GM21717 (cell line): Measurements from ENCODE around the gene SLC22A3.
"Not testable (repeated sequence)": the region's sequence is repeated elsewhere in the genome, so short reads cannot be mapped to it uniquely, and the experiment has no call there.

Experiments
- ATAC-seq: cut with Tn5 transposase; IDR thresholded peaks from one replicate; pipeline ENCODE4 v1.9.1; 2021; ENCODE audit warnings: mild to moderate bottlenecking, moderate library complexity; ENCODE audit not compliant: unreplicated experiment

Gene SLC22A3

GRCh38 chr6:160437775-160438174, 89.6 kb downstream of the SLC22A3 start:
- no peak for ATAC-seq

GRCh38 chr6:160438481-160438880, 90.3 kb downstream of the SLC22A3 start:
- ATAC-seq = no peak

- ATAC-seq = no peak
These were observed 91.6 kb downstream of the SLC22A3 start for GRCh38 chr6:160439751-160440150.

GRCh38 chr6:160442151-160442550, 94.0 kb downstream of the SLC22A3 start:
- no peak for ATAC-seq

GRCh38 chr6:160445130-160445529, 97.0 kb downstream of the SLC22A3 start:
- no peak for ATAC-seq

DNA sequence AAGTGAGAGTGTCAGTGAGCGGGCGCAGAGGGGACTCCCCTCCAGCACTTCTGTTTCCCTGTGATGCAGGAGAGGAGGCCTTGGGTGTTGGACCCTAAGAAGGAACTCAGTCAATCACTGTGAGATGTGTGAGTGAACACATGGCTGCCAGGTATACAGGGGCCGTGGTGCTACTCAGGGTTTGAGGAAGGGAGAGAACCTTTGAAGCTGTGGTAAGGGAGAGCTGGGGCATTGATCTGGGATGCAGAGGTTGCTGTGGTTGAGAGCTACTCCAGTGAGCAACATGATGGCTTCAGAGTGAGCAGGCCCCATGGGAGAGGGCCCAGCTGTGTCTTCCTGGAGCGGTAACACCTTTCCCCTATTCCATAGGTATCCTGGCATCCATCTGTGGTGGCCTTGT, 99.2 kb downstream of the SLC22A3 start:
- ATAC-seq = no peak

DNA sequence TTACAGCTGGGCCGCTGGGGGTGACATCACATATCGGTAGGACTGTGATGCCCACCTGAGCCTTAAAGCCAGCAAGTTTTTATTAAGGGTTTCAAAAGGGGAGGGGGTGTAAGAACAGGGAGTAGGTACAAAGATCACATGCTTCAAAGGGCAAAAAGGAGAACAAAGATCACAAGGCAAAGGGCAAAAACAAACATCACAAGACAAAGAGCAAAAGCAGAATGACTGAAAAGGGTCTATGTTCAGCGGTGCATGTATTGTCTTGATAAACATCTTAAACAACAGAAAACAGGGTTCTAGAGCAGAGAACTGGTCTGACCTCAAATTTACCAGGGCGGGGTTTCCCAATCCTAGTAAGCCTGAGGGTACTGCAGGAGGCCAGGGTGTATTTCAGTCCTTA, 101.6 kb downstream of the SLC22A3 start:
- not testable (repeated sequence) for ATAC-seq

DNA sequence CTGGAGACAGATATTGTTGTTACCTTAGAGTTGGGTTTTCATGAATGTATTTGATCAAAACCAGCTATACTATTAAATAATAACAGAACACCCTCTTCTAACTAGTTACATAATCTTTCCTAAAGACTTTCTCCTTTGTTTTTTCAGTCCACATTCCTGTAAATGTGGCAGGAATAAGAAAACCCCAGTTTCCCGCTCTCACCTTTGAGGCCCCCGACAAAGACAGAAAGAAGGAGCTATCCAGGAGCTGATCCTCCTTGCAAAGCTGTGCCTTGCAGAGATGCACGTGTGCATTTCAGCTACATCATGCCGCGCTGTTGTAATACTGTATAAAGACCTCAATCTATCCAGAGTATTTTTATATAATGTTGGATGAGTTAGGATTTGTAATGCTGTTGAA, 102.7 kb downstream of the SLC22A3 start:
- ATAC-seq = no peak

GRCh38 chr6:160454303-160454702, 106.1 kb downstream of the SLC22A3 start:
- ATAC-seq = no peak

GRCh38 chr6:160455081-160455480, 106.9 kb downstream of the SLC22A3 start:
- ATAC-seq = no peak

DNA sequence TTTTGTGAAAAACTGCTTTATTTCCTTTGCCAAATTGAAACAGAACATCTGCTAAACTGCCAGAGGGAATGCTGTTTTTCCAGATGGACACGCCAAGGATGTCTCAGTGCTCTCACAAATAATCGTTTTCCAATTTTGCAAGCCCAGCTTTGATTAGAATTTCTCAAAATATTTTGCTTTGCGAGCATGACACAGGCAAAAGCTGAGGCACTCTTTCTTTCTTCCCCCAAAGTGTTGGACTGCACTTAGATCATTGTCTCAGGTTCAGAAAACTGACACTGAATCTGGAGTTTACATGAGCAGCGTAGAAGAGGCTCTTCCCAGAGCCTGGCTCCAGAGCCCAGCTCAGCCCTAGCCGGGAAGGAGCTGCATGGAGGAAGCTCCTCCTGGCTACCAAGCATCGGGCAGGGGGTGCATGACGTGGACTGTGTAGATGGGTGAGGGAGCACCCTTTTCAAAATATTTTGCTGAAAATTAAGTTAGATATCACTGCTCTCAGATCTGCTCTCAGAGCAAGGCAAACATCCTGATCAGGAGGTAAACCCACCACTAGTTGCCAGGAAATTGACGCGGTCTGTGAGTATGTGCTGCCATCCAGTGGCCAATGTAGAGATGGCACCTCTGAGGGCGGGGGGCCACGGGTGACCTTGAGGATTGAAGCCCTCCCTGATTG, 107.5 kb downstream of the SLC22A3 start:
- peak; percentile 69 for ATAC-seq

- ATAC-seq = no peak
These were observed 108.0 kb downstream of the SLC22A3 start for GRCh38 chr6:160456214-160456546.

- ATAC-seq = no peak
These were observed 109.6 kb downstream of the SLC22A3 start for GRCh38 chr6:160457823-160458222.

- no peak for ATAC-seq
These were observed 113.5 kb downstream of the SLC22A3 start for GRCh38 chr6:160461641-160462040.

DNA sequence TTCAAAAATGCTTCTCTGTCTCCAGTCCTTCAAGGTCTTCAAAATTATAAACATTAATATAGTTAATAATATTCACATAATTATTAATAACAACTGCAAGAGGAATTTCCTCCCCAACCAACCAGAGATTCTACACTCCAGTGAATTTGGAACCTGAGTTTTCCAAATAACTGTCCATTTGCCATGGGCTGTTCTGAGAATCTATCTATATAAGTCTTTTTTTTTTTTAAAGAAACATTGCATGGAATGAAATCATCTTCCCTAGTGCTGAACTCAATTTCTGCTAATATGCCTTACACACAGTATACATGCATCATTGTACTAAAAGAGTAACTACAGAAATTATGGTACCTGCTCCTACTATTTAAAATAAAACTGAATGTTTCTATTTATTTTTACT, 113.9 kb downstream of the SLC22A3 start:
- ATAC-seq = peak; percentile 13

DNA sequence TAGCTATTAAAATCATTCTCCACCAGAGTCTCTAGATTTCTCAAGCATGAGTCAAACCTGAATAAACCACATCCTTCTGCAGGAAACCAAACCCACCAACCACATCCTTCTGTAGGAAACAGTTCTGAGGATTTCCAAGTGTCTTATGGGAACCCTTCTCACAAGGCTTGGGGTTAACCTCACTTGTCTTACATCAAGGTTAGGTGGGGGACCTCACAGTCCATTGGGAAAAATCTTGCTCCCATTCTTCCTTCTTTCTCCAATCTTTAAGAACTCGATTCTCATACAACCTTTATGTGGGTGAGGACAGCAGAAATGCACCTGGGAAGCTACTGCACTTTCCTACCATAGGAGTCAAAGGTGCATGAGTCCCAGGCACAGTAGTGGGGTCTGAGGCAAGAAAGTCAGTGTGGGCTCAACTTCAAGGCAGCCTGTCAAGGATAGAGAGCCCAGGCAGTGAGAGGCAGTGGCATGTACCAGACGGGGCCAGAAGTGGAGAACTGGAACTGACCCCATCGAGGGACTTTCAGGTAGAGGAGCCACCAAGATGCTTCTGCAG, 114.5 kb downstream of the SLC22A3 start:
- ATAC-seq = peak; percentile 96

GRCh38 chr6:160464744-160465143, 116.6 kb downstream of the SLC22A3 start:
- ATAC-seq = no peak

GRCh38 chr6:160467261-160467871, 119.2 kb downstream of the SLC22A3 start:
- not testable (repeated sequence) for ATAC-seq

GRCh38 chr6:160469153-160469552, 121.0 kb downstream of the SLC22A3 start:
- no peak for ATAC-seq

- not testable (repeated sequence) for ATAC-seq
These were observed 127.9 kb downstream of the SLC22A3 start for GRCh38 chr6:160476056-160476455.

GRCh38 chr6:160477072-160477471, 128.9 kb downstream of the SLC22A3 start:
- ATAC-seq = not testable (repeated sequence)

- no peak for ATAC-seq
These were observed 129.7 kb downstream of the SLC22A3 start for GRCh38 chr6:160477901-160478300.

GRCh38 chr6:160487116-160487515, 138.9 kb downstream of the SLC22A3 start:
- no peak for ATAC-seq
